Measurements from ENCODE around the gene KMO. TPM values are rescaled to one million over a fixed set of nuclear protein-coding genes. Genes with fewer than 3 reads are reported as not detected.

The KMO gene
- total RNA-seq, 2 donors from 2014 or later = 0.40 TPM; not detected in 1

GRCh38 chr1:241596633-241597032 is 64.5 kb downstream of the KMO start:
- Mint-ChIP-seq H3K27ac (no peak overlapping the region), H3K27me3 (no peaks in the 10 kb centered on the region), H3K4me1 (peaks cover 9% of the 10 kb centered on the region), H3K36me3 (ENCODE audit: low read depth) (peaks cover 19% of the 10 kb centered on the region), H3K9me3 (no peaks in the 10 kb centered on the region), H3K4me3 (no peak overlapping the region)
- ATAC-seq (replicated peaks) = no peak

GRCh38 chr1:241598249-241598648 is 66.1 kb downstream of the KMO start:
- peaks cover 26% of the 10 kb centered on the region for H3K36me3 Mint-ChIP-seq (ENCODE audit: low read depth)
- H3K27ac Mint-ChIP-seq = no peak overlapping the region
- H3K27me3 Mint-ChIP-seq = no peaks in the 10 kb centered on the region
- no peak for ATAC-seq (replicated peaks)
- peaks cover 1% of the 10 kb centered on the region for H3K4me1 Mint-ChIP-seq
- H3K4me3 Mint-ChIP-seq = no peak overlapping the region
- H3K9me3 Mint-ChIP-seq = no peaks in the 10 kb centered on the region

GRCh38 chr1:241600496-241600901 is 68.3 kb downstream of the KMO start:
- peaks cover 16% of the 10 kb centered on the region for H3K36me3 Mint-ChIP-seq (ENCODE audit: low read depth)
- no peaks in the 10 kb centered on the region for H3K9me3 Mint-ChIP-seq
- H3K4me1 Mint-ChIP-seq = peaks cover 4% of the 10 kb centered on the region
- H3K27me3 Mint-ChIP-seq = no peaks in the 10 kb centered on the region
- H3K4me3 Mint-ChIP-seq = no peak overlapping the region
- H3K27ac Mint-ChIP-seq = no peak overlapping the region
- peak; percentile 72 for ATAC-seq (replicated peaks)

GRCh38 chr1:241603731-241604245 is 71.6 kb downstream of the KMO start:
- peaks cover 4% of the 10 kb centered on the region for H3K4me1 Mint-ChIP-seq
- no peak overlapping the region for H3K4me3 Mint-ChIP-seq
- ATAC-seq (replicated peaks) = peak; percentile 30
- peak overlapping the region; percentile 20 for H3K27ac Mint-ChIP-seq
- H3K27me3 Mint-ChIP-seq = no peaks in the 10 kb centered on the region
- peaks cover 16% of the 10 kb centered on the region for H3K36me3 Mint-ChIP-seq (ENCODE audit: low read depth)
- no peaks in the 10 kb centered on the region for H3K9me3 Mint-ChIP-seq

- Mint-ChIP-seq H3K4me1 (peaks cover 4% of the 10 kb centered on the region), H3K4me3 (no peak overlapping the region), H3K27me3 (no peaks in the 10 kb centered on the region), H3K27ac (no peak overlapping the region), H3K9me3 (no peaks in the 10 kb centered on the region), H3K36me3 (ENCODE audit: low read depth) (peaks cover 16% of the 10 kb centered on the region)
- no peak for ATAC-seq (replicated peaks)
Observed at GRCh38 chr1:241605146-241605805, 73.1 kb downstream of the KMO start.

GRCh38 chr1:241606544-241606943 is 74.4 kb downstream of the KMO start:
- H3K4me1 Mint-ChIP-seq = peaks cover 4% of the 10 kb centered on the region
- H3K4me3 Mint-ChIP-seq = no peak overlapping the region
- peaks cover 16% of the 10 kb centered on the region for H3K36me3 Mint-ChIP-seq (ENCODE audit: low read depth)
- no peaks in the 10 kb centered on the region for H3K9me3 Mint-ChIP-seq
- no peak for ATAC-seq (replicated peaks)
- H3K27ac Mint-ChIP-seq = no peak overlapping the region
- no peaks in the 10 kb centered on the region for H3K27me3 Mint-ChIP-seq

GRCh38 chr1:241607497-241607896 is 75.3 kb downstream of the KMO start:
- Mint-ChIP-seq H3K9me3 (no peaks in the 10 kb centered on the region), H3K4me1 (peaks cover 5% of the 10 kb centered on the region), H3K27ac (no peak overlapping the region), H3K4me3 (no peak overlapping the region), H3K27me3 (no peaks in the 10 kb centered on the region), H3K36me3 (ENCODE audit: low read depth) (peaks cover 11% of the 10 kb centered on the region)
- no peak for ATAC-seq (replicated peaks)

- ATAC-seq (replicated peaks) = peak; percentile 71
- Mint-ChIP-seq H3K36me3 (ENCODE audit: low read depth) (peaks cover 3% of the 10 kb centered on the region), H3K27ac (no peak overlapping the region), H3K9me3 (no peaks in the 10 kb centered on the region), H3K4me1 (peaks cover 6% of the 10 kb centered on the region), H3K4me3 (no peak overlapping the region), H3K27me3 (no peaks in the 10 kb centered on the region)
Observed at GRCh38 chr1:241608379-241609033, 76.3 kb downstream of the KMO start.

- H3K36me3 Mint-ChIP-seq (ENCODE audit: low read depth) = no peaks in the 10 kb centered on the region
- H3K27ac Mint-ChIP-seq = no peak overlapping the region
- no peak for ATAC-seq (replicated peaks)
- H3K27me3 Mint-ChIP-seq = no peaks in the 10 kb centered on the region
- no peak overlapping the region for H3K4me3 Mint-ChIP-seq
- no peaks in the 10 kb centered on the region for H3K9me3 Mint-ChIP-seq
- peaks cover 6% of the 10 kb centered on the region for H3K4me1 Mint-ChIP-seq
Observed at GRCh38 chr1:241610056-241610815, 78.1 kb downstream of the KMO start.

GRCh38 chr1:241611063-241611462 is 78.9 kb downstream of the KMO start:
- peak; percentile 48 for ATAC-seq (replicated peaks)
- Mint-ChIP-seq H3K9me3 (no peaks in the 10 kb centered on the region), H3K36me3 (ENCODE audit: low read depth) (no peaks in the 10 kb centered on the region), H3K27me3 (no peaks in the 10 kb centered on the region), H3K4me3 (no peak overlapping the region), H3K4me1 (peaks cover 6% of the 10 kb centered on the region), H3K27ac (no peak overlapping the region)

GRCh38 chr1:241611736-241612135 is 79.6 kb downstream of the KMO start:
- ATAC-seq (replicated peaks) = no peak
- Mint-ChIP-seq H3K4me3 (no peak overlapping the region), H3K27ac (no peak overlapping the region), H3K27me3 (no peaks in the 10 kb centered on the region), H3K4me1 (peaks cover 6% of the 10 kb centered on the region), H3K9me3 (no peaks in the 10 kb centered on the region), H3K36me3 (ENCODE audit: low read depth) (no peaks in the 10 kb centered on the region)

- ATAC-seq (replicated peaks) = peak; percentile 50
- Mint-ChIP-seq H3K9me3 (no peaks in the 10 kb centered on the region), H3K4me1 (peaks cover 6% of the 10 kb centered on the region), H3K27ac (peak overlapping the region; percentile 59), H3K27me3 (no peaks in the 10 kb centered on the region), H3K4me3 (peak overlapping the region; percentile 40), H3K36me3 (ENCODE audit: low read depth) (no peaks in the 10 kb centered on the region)
Observed at GRCh38 chr1:241612533-241613477, 80.6 kb downstream of the KMO start.

- ATAC-seq (replicated peaks) = peak; percentile 71
- H3K9me3 Mint-ChIP-seq = no peaks in the 10 kb centered on the region
Observed at GRCh38 chr1:241614144-241614543, 82.0 kb downstream of the KMO start.

GRCh38 chr1:241614572-241614971 is 82.4 kb downstream of the KMO start:
- Mint-ChIP-seq H3K4me3 (no peak overlapping the region), H3K4me1 (peaks cover 6% of the 10 kb centered on the region), H3K9me3 (no peaks in the 10 kb centered on the region), H3K27ac (peak overlapping the region; percentile 3), H3K36me3 (ENCODE audit: low read depth) (no peaks in the 10 kb centered on the region), H3K27me3 (no peaks in the 10 kb centered on the region)
- ATAC-seq (replicated peaks) = no peak

More at GRCh38 chr1:241614144-241614543, 82.0 kb downstream of the KMO start:
- H3K4me1 Mint-ChIP-seq = peaks cover 6% of the 10 kb centered on the region
- no peaks in the 10 kb centered on the region for H3K27me3 Mint-ChIP-seq
- H3K4me3 Mint-ChIP-seq = no peak overlapping the region
- peak overlapping the region; percentile 3 for H3K27ac Mint-ChIP-seq
- no peaks in the 10 kb centered on the region for H3K36me3 Mint-ChIP-seq (ENCODE audit: low read depth)

All from activated T-helper 17 cell treated with anti-CD3 and anti-CD28 coated beads, Interleukin-2, amount 50 U/mL, for 72 hours (primary cell).